ENCODE measurements around the gene ATXN7L3. TPM values are rescaled to one million over a fixed set of nuclear protein-coding genes. Genes with fewer than 3 reads are reported as not detected.

ATXN7L3 gene
- total and polyA plus RNA-seq, 9 of the 15 experiments (the other 6 are each of a cell fraction or from before 2014, with no cell fraction given): 0.62 to 66.1 (median 33.2) TPM

DNA sequence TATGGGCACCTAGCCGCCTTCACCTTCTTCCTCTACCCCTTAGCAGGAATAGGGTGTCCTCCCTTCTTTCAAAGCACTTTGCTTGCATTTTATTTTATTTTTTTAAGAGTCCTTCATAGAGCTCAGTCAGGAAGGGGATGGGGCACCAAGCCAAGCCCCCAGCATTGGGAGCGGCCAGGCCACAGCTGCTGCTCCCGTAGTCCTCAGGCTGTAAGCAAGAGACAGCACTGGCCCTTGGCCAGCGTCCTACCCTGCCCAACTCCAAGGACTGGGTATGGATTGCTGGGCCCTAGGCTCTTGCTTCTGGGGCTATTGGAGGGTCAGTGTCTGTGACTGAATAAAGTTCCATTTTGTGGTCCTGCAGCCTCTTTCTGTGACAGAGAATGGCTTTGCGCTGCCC, 8.3 kb downstream of the ATXN7L3 start:
- no peak overlapping the region for H3K4me3 ChIP-seq
- no peaks in the 10 kb centered on the region for H3K9me1 ChIP-seq (ENCODE audit: control insufficient read depth, insufficient read depth, low read length)
- no TSS peak for BruUV-seq (replicated peaks)
- CTCF ChIA-PET (ENCODE audit: low intra/inter-chr PET ratio): no interaction called here
- peaks cover 12% of the 10 kb centered on the region for H3K79me2 ChIP-seq (ENCODE audit: control insufficient read depth, insufficient read depth, low read length)
- 86% methylated on average over 5 of the region's 5 CpGs for WGBS (ENCODE audit: insufficient coverage, low coverage, missing lambda C conversion rate)
- H3K4me2 ChIP-seq (ENCODE audit: insufficient read depth, low read length): no peak overlapping the region
- DNase-seq (ENCODE audit: extremely low read depth in 1 of 4, low spot score in 3 of 4) (no peak), FAIRE-seq (no peak), ATAC-seq (no peak)
- 0 out of 2 replicates have a peak, but pooled peaks cover 2% of the 10 kb centered on the region for H4K20me1 ChIP-seq (replicated peaks; ENCODE audit: control insufficient read depth, insufficient read depth, low read length)
- H3K27me3 ChIP-seq (ENCODE audit: control insufficient read depth in 2 of 2, insufficient read depth in 2 of 2, low read length in 2 of 2): no peaks in the 10 kb centered on the region
- in situ Hi-C loops (cut with MboI) (no loop called here), intact Hi-C loops (cut with micrococcal nuclease) (no loop called here)
- peaks cover 68% of the 10 kb centered on the region; the same call in 2 of the 3 replicates for H3K36me3 ChIP-seq (ENCODE audit: control insufficient read depth, insufficient read depth, low read length)
- H3K27ac ChIP-seq (ENCODE audit: extremely low read depth, low read depth, low read length): no peak overlapping the region
- H3K4me1 ChIP-seq (replicated peaks in 1 of 2; ENCODE audit: control insufficient read depth in 2 of 2, insufficient read depth in 2 of 2, low read length in 2 of 2): peaks cover 6 to 17% of the 10 kb centered on the region in 2 experiments; a peak in 3 of 5 replicates
- no peak overlapping the region for H3K9ac ChIP-seq (ENCODE audit: insufficient read depth in 1 of 2, low read depth in 2 of 2, low read length in 2 of 2)
- H3K9me3 ChIP-seq (replicated peaks; ENCODE audit: control insufficient read depth, insufficient read depth, low read depth, low read length): no peaks in the 10 kb centered on the region
- H2AFZ ChIP-seq (ENCODE audit: low read depth, low read length): no peak overlapping the region
- POLR2A ChIA-PET: interaction anchor here (0.7 kb wide), 1 partner anchor 19 kb away, joined by 3 read pairs; no protein-coding TSS in a partner anchor
- TF ChIP-seq, protein P1, sequence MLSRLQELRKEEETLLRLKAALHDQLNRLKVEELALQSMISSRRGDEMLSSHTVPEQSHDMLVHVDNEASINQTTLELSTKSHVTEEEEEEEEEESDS (CRISPR knock-in tag; IDR thresholded peaks at IDR 0.05): no peak
- TF ChIP-seq POLR2A (conservative IDR thresholded peaks at IDR 0.05) (peak; percentile 3; the same call in 1 of the 2 replicates), RUNX1 (IDR thresholded peaks at IDR 0.05; ENCODE audit: low read depth) (no peak), ZNF143 (CRISPR knock-in tag; IDR thresholded peaks at IDR 0.05) (no peak), SUPT5H (IDR thresholded peaks at IDR 0.05) (peak; percentile 10; the same call in 1 of the 2 replicates)
- TF ChIP-seq, protein P2, sequence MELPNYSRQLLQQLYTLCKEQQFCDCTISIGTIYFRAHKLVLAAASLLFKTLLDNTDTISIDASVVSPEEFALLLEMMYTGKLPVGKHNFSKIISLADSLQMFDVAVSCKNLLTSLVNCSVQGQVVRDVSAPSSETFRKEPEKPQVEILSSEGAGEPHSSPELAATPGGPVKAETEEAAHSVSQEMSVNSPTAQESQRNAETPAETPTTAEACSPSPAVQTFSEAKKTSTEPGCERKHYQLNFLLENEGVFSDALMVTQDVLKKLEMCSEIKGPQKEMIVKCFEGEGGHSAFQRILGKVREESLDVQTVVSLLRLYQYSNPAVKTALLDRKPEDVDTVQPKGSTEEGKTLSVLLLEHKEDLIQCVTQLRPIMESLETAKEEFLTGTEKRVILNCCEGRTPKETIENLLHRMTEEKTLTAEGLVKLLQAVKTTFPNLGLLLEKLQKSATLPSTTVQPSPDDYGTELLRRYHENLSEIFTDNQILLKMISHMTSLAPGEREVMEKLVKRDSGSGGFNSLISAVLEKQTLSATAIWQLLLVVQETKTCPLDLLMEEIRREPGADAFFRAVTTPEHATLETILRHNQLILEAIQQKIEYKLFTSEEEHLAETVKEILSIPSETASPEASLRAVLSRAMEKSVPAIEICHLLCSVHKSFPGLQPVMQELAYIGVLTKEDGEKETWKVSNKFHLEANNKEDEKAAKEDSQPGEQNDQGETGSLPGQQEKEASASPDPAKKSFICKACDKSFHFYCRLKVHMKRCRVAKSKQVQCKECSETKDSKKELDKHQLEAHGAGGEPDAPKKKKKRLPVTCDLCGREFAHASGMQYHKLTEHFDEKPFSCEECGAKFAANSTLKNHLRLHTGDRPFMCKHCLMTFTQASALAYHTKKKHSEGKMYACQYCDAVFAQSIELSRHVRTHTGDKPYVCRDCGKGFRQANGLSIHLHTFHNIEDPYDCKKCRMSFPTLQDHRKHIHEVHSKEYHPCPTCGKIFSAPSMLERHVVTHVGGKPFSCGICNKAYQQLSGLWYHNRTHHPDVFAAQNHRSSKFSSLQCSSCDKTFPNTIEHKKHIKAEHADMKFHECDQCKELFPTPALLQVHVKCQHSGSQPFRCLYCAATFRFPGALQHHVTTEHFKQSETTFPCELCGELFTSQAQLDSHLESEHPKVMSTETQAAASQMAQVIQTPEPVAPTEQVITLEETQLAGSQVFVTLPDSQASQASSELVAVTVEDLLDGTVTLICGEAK (IDR thresholded peaks at IDR 0.05): no peak
- TF ChIP-seq, protein P2 (CRISPR knock-in tag; IDR thresholded peaks at IDR 0.05): no peak
- TF ChIP-seq, protein P3, sequence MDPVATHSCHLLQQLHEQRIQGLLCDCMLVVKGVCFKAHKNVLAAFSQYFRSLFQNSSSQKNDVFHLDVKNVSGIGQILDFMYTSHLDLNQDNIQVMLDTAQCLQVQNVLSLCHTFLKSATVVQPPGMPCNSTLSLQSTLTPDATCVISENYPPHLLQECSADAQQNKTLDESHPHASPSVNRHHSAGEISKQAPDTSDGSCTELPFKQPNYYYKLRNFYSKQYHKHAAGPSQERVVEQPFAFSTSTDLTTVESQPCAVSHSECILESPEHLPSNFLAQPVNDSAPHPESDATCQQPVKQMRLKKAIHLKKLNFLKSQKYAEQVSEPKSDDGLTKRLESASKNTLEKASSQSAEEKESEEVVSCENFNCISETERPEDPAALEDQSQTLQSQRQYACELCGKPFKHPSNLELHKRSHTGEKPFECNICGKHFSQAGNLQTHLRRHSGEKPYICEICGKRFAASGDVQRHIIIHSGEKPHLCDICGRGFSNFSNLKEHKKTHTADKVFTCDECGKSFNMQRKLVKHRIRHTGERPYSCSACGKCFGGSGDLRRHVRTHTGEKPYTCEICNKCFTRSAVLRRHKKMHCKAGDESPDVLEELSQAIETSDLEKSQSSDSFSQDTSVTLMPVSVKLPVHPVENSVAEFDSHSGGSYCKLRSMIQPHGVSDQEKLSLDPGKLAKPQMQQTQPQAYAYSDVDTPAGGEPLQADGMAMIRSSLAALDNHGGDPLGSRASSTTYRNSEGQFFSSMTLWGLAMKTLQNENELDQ (CRISPR knock-in tag; IDR thresholded peaks at IDR 0.05; ENCODE audit: borderline replicate concordance): no peak
- TF ChIP-seq, protein P4, sequence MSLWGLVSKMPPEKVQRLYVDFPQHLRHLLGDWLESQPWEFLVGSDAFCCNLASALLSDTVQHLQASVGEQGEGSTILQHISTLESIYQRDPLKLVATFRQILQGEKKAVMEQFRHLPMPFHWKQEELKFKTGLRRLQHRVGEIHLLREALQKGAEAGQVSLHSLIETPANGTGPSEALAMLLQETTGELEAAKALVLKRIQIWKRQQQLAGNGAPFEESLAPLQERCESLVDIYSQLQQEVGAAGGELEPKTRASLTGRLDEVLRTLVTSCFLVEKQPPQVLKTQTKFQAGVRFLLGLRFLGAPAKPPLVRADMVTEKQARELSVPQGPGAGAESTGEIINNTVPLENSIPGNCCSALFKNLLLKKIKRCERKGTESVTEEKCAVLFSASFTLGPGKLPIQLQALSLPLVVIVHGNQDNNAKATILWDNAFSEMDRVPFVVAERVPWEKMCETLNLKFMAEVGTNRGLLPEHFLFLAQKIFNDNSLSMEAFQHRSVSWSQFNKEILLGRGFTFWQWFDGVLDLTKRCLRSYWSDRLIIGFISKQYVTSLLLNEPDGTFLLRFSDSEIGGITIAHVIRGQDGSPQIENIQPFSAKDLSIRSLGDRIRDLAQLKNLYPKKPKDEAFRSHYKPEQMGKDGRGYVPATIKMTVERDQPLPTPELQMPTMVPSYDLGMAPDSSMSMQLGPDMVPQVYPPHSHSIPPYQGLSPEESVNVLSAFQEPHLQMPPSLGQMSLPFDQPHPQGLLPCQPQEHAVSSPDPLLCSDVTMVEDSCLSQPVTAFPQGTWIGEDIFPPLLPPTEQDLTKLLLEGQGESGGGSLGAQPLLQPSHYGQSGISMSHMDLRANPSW (CRISPR knock-in tag; IDR thresholded peaks at IDR 0.05): no peak

Data from K562 (cell line).